OCI-LY1 (cell line): Measurements from ENCODE around the gene GSX1.

ENCODE experiments used
- H2AFZ ChIP-seq: fragments of 200-600 bp; sonication (generic), shearing (Covaris generic); 2 replicates; pipeline ENCODE4 v1.6.0; 2014; ENCODE audit warnings: antibody characterized with exemption, mild to moderate bottlenecking, low read length
- H3F3A ChIP-seq: fragments of 200-600 bp; sonication (generic), shearing (Covaris generic); 2 replicates; pipeline ENCODE4 v1.6.0; 2014; ENCODE audit warnings: mild to moderate bottlenecking, antibody characterized with exemption, low read length, moderate library complexity; ENCODE audit not compliant: insufficient read depth
- H3K27ac ChIP-seq: fragments of 200-600 bp; sonication (generic); 2 replicates; pipeline ENCODE4 v1.5.1; 2014; ENCODE audit warnings: low read length, mixed run types, mild to moderate bottlenecking, low read depth; ENCODE audit not compliant: poor library complexity, severe bottlenecking
- H3K27me3 ChIP-seq: fragments of 200-600 bp; sonication (generic); 2 replicates; pipeline ENCODE4 v1.6.0; 2014; ENCODE audit warnings: antibody characterized with exemption, mild to moderate bottlenecking, low read length, moderate library complexity; ENCODE audit not compliant: insufficient read depth
- H3K36me3 ChIP-seq: fragments of 200-600 bp; sonication (generic); 2 replicates; pipeline ENCODE4 v1.6.1; 2014; ENCODE audit warnings: mild to moderate bottlenecking, antibody characterized with exemption, low read length, moderate library complexity, mixed read lengths; ENCODE audit not compliant: insufficient read depth
- H3K4me1 ChIP-seq: fragments of 200-600 bp; sonication (generic); 2 replicates; pipeline ENCODE4 v1.5.1; 2014; ENCODE audit warnings: mild to moderate bottlenecking, low read length, moderate library complexity; ENCODE audit not compliant: insufficient read depth, severe bottlenecking
- H3K4me2 ChIP-seq: fragments of 200-600 bp; sonication (generic), shearing (Covaris generic); 2 replicates; pipeline ENCODE4 v1.6.1; 2014; ENCODE audit warnings: low read length
- H3K4me3 ChIP-seq: fragments of 200-600 bp; sonication (generic); 2 replicates; pipeline ENCODE4 v1.5.1; 2014; ENCODE audit warnings: low read length, low read depth, mild to moderate bottlenecking, mixed read lengths; ENCODE audit not compliant: poor library complexity, severe bottlenecking
- H3K79me2 ChIP-seq: fragments of 200-600 bp; shearing (Covaris generic); 2 replicates; pipeline ENCODE4 v1.6.1; 2016; ENCODE audit warnings: mixed run types, low read length, mixed read lengths; ENCODE audit not compliant: insufficient read depth
- H3K9ac ChIP-seq: fragments of 200-600 bp; sonication (generic), shearing (Covaris generic); 2 replicates; pipeline ENCODE4 v1.6.1; 2014; ENCODE audit warnings: mild to moderate bottlenecking, low read length, mixed read lengths
- H3K9me2 ChIP-seq: fragments of 200-600 bp; sonication (generic), shearing (Covaris generic); 2 replicates; pipeline ENCODE4 v1.6.1; 2014; ENCODE audit warnings: low read depth, mild to moderate bottlenecking, low read length, mixed read lengths
- H3K9me3 ChIP-seq: fragments of 200-600 bp; shearing (Covaris generic); 2 replicates; pipeline ENCODE4 v1.6.1; 2014; ENCODE audit warnings: low read length, mixed read lengths
- H4K20me1 ChIP-seq: fragments of 200-600 bp; sonication (generic), shearing (Covaris generic); 2 replicates; pipeline ENCODE4 v1.6.0; 2016; ENCODE audit warnings: mild to moderate bottlenecking, low read length; ENCODE audit not compliant: insufficient read depth
- EZH2 ChIP-seq: fragments of 200-600 bp; sonication (generic), shearing (Covaris generic); IDR thresholded peaks from 2 replicates; pipeline ENCODE4 v1.8.0; 2017; ENCODE audit warnings: borderline replicate concordance, mixed run types, mild to moderate bottlenecking, antibody characterized with exemption, low read length, moderate library complexity, mixed read lengths
- TF ChIP-seq, protein P1 (sequence below): fragments of 200-600 bp; sonication (generic), shearing (Covaris generic); IDR thresholded peaks from 2 replicates; pipeline ENCODE4 v1.5.1; 2017; ENCODE audit warnings: mild to moderate bottlenecking, antibody characterized with exemption, low read length, moderate library complexity, mixed read lengths

GSX1 gene

DNA sequence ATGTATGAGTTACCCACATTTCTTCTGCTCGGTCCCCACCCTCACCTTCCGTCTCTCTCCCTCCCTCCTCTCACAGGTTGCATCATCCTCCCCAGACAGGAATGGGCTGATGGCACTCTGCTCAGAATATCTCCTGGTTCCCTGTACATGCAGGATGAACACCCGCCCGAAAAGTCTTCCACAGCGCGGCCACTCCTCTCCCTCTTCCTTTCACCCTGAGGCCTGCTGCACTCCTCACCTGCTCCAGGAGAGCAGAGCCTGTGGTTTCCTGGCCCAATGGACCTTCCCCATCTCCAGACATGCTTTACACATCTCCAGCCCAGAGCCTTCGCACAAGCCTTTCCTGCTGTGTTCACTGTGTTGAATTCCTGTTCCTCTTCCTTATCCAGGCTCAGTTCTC lies 40.9 kb downstream of the GSX1 start:
- H3K4me1 ChIP-seq: no peaks in the 10 kb centered on the region
- no peaks in the 10 kb centered on the region for H4K20me1 ChIP-seq
- H3K4me2 ChIP-seq: no peak overlapping the region
- H3K79me2 ChIP-seq: no peaks in the 10 kb centered on the region
- no peak overlapping the region for H2AFZ ChIP-seq
- no peak overlapping the region for H3K27ac ChIP-seq
- no peaks in the 10 kb centered on the region for H3K27me3 ChIP-seq
- H3K36me3 ChIP-seq: no peaks in the 10 kb centered on the region
- no peaks in the 10 kb centered on the region for H3K9me3 ChIP-seq
- no peak overlapping the region for H3K4me3 ChIP-seq
- no peaks in the 10 kb centered on the region for H3K9me2 ChIP-seq
- no peaks in the 10 kb centered on the region for H3F3A ChIP-seq
- H3K9ac ChIP-seq: no peak overlapping the region
- TF ChIP-seq EZH2: no peak
- TF ChIP-seq, protein P1, sequence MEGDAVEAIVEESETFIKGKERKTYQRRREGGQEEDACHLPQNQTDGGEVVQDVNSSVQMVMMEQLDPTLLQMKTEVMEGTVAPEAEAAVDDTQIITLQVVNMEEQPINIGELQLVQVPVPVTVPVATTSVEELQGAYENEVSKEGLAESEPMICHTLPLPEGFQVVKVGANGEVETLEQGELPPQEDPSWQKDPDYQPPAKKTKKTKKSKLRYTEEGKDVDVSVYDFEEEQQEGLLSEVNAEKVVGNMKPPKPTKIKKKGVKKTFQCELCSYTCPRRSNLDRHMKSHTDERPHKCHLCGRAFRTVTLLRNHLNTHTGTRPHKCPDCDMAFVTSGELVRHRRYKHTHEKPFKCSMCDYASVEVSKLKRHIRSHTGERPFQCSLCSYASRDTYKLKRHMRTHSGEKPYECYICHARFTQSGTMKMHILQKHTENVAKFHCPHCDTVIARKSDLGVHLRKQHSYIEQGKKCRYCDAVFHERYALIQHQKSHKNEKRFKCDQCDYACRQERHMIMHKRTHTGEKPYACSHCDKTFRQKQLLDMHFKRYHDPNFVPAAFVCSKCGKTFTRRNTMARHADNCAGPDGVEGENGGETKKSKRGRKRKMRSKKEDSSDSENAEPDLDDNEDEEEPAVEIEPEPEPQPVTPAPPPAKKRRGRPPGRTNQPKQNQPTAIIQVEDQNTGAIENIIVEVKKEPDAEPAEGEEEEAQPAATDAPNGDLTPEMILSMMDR: no peak

DNA sequence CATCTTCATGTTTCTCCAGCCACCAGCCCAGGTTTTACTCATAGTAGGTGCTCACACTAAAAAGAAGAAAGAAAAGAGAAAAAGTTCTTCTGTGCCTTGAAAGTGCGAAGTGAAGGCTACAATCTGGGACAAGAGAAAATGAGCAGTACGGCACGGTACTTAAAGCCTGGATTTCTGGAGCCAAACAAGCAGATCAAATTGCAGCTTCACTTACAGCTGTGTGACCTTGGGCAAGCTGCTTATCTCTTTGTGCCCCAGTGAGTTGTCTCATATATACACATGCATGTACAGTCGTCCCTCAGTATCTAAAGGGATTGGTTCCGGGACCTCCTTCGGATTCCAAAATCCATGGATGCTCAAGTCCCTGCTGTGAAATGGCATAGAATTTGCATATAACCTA lies 41.8 kb downstream of the GSX1 start:
- Histone ChIP-seq H3K27me3 (no peaks in the 10 kb centered on the region), H3F3A (no peaks in the 10 kb centered on the region), H3K9me2 (no peaks in the 10 kb centered on the region), H4K20me1 (no peaks in the 10 kb centered on the region), H2AFZ (no peak overlapping the region), H3K27ac (no peak overlapping the region), H3K4me2 (no peak overlapping the region), H3K36me3 (no peaks in the 10 kb centered on the region), H3K4me1 (no peaks in the 10 kb centered on the region), H3K4me3 (no peak overlapping the region), H3K9me3 (no peaks in the 10 kb centered on the region), H3K79me2 (no peaks in the 10 kb centered on the region), H3K9ac (no peak overlapping the region)
- TF ChIP-seq, protein P1: no peak
- TF ChIP-seq EZH2: no peak

DNA sequence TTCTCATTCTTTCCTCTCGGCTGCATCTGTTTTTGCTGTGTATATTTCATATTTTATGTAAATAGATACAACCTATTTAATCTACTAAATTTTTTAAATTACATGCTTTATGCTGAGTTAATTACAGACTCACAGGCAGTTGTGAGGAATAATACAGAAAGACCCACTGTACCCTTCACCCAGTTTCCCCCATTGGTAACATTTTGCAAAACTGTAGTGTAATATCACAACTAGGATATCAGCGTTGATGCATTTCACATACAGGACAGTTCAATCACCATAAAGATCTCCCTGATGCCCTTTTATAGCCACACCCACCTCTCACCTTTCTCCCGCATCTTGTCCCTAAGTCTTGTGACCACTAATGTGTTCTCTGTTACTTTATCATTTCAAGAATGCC lies 43.5 kb downstream of the GSX1 start:
- Histone ChIP-seq H3K36me3 (no peaks in the 10 kb centered on the region), H3K4me1 (no peaks in the 10 kb centered on the region), H3K4me3 (no peak overlapping the region), H2AFZ (no peak overlapping the region), H3K27ac (no peak overlapping the region), H4K20me1 (no peaks in the 10 kb centered on the region), H3K9ac (no peak overlapping the region), H3K27me3 (no peaks in the 10 kb centered on the region), H3F3A (no peaks in the 10 kb centered on the region), H3K79me2 (no peaks in the 10 kb centered on the region), H3K9me3 (no peaks in the 10 kb centered on the region), H3K4me2 (no peak overlapping the region), H3K9me2 (no peaks in the 10 kb centered on the region)
- TF ChIP-seq EZH2: no peak
- TF ChIP-seq, protein P1: no peak
